Measurements from ENCODE around the gene NUSAP1. TPM values are rescaled to one million over a fixed set of nuclear protein-coding genes. Genes with fewer than 3 reads are reported as not detected.

Gene NUSAP1
- total RNA-seq, 1 experiment from 2014 or later = 178 TPM

DNA sequence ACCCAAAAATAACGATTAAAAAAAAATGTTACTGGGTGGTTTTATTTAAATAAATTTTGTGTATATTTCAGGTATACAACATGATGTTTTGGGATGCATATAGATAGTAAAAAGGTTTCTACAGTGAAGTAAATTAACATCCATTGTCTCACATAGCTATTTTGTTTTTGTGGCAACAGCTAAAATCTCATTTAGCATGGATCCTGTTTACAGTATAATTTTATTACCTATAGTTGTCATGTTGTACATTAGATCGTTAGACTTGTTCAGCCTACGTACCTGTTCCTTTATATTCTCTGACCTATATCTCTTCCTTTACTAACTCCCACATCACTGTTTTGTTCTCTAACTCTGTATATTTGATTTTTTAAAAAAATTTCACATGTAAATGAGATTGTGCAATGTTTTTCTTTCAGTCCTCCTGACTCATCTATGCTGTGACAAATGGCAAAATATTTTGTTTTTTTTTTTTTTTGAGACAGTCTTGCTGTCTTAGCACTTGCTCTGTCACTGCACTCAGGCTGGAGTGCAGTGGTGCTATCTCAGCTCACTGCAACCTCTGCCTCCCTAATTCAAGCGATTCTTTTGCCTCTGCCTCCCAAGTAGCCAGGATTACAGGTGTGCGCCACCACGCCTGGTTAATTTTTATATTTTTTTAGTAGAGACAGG is 45.9 kb upstream of the NUSAP1 start:
- Histone ChIP-seq H3K36me3 (ENCODE audit: low read depth, low read length) (peaks cover 39% of the 10 kb centered on the region), H3K9ac (ENCODE audit: low read length) (no peak overlapping the region), H3K9me2 (replicated peaks; ENCODE audit: low read length) (no peaks in the 10 kb centered on the region), H2AFZ (ENCODE audit: low read length) (no peak overlapping the region), H3K4me1 (ENCODE audit: insufficient read depth, low read length) (peaks cover 27% of the 10 kb centered on the region), H3K27ac (ENCODE audit: low read length) (no peak overlapping the region), H3K79me2 (ENCODE audit: low read length) (peaks cover 49% of the 10 kb centered on the region), H3K27me3 (ENCODE audit: low read length) (no peaks in the 10 kb centered on the region), H3F3A (ENCODE audit: low read length, unreplicated experiment) (no peaks in the 10 kb centered on the region), H3K4me3 (ENCODE audit: low read length) (no peak overlapping the region), H3K9me3 (ENCODE audit: low read length) (no peaks in the 10 kb centered on the region), H3K4me2 (ENCODE audit: low read length) (no peak overlapping the region), H4K20me1 (ENCODE audit: low read length) (peaks cover 12% of the 10 kb centered on the region)
- ChIA-PET POLR2A (ENCODE audit: unreplicated experiment) (no interaction called here), CTCF (no interaction called here)
- intact Hi-C loops (cut with micrococcal nuclease) = no loop called here
- ATAC-seq (no peak), DNase-seq (peak; percentile 38)
- TF ChIP-seq EZH2phosphoT487 (IDR thresholded peaks at IDR 0.05; ENCODE audit: borderline replicate concordance, low read length) = no peak
- no peak for TF ChIP-seq EZH2 (IDR thresholded peaks at IDR 0.05; ENCODE audit: low read length, unreplicated experiment)
- TF ChIP-seq, protein P1, sequence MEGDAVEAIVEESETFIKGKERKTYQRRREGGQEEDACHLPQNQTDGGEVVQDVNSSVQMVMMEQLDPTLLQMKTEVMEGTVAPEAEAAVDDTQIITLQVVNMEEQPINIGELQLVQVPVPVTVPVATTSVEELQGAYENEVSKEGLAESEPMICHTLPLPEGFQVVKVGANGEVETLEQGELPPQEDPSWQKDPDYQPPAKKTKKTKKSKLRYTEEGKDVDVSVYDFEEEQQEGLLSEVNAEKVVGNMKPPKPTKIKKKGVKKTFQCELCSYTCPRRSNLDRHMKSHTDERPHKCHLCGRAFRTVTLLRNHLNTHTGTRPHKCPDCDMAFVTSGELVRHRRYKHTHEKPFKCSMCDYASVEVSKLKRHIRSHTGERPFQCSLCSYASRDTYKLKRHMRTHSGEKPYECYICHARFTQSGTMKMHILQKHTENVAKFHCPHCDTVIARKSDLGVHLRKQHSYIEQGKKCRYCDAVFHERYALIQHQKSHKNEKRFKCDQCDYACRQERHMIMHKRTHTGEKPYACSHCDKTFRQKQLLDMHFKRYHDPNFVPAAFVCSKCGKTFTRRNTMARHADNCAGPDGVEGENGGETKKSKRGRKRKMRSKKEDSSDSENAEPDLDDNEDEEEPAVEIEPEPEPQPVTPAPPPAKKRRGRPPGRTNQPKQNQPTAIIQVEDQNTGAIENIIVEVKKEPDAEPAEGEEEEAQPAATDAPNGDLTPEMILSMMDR (conservative IDR thresholded peaks at IDR 0.05; ENCODE audit: low read depth, low read length) = no peak
- BruUV-seq (replicated peaks) = no TSS peak

DNA sequence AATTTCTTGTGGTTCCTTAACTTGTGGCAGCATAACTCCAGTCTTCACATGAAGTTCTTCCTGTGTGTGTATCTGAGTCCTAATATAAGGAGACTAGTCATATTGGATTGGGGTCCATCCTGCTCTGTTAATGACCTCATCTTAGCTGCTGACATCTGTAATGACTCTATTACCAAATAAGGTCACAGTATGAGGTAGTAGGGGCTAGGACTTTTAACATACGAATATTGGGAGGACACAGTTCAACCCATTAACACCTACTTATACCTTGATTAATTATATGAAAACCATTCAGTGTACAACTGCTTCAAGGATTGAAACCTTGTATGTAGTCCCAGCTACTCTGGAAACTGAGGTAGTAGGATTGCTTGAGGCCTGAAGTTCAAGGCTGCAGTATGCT is 44.2 kb upstream of the NUSAP1 start:
- no peaks in the 10 kb centered on the region for H3K9me3 ChIP-seq (ENCODE audit: low read length)
- TF ChIP-seq EZH2phosphoT487 (IDR thresholded peaks at IDR 0.05; ENCODE audit: borderline replicate concordance, low read length) = no peak
- TF ChIP-seq, protein P1 (conservative IDR thresholded peaks at IDR 0.05; ENCODE audit: low read depth, low read length) = no peak
- no peaks in the 10 kb centered on the region for H3K9me2 ChIP-seq (replicated peaks; ENCODE audit: low read length)
- peaks cover 16% of the 10 kb centered on the region for H3K4me1 ChIP-seq (ENCODE audit: insufficient read depth, low read length)
- no peaks in the 10 kb centered on the region for H3K27me3 ChIP-seq (ENCODE audit: low read length)
- no peak overlapping the region for H3K9ac ChIP-seq (ENCODE audit: low read length)
- POLR2A ChIA-PET (ENCODE audit: unreplicated experiment) = no interaction called here
- H3F3A ChIP-seq (ENCODE audit: low read length, unreplicated experiment) = no peaks in the 10 kb centered on the region
- intact Hi-C loops (cut with micrococcal nuclease) = no loop called here
- H3K79me2 ChIP-seq (ENCODE audit: low read length) = peaks cover 49% of the 10 kb centered on the region
- no peak overlapping the region for H3K27ac ChIP-seq (ENCODE audit: low read length)
- no peak overlapping the region for H3K4me3 ChIP-seq (ENCODE audit: low read length)
- CTCF ChIA-PET = interaction anchor here (0.6 kb wide), 1 partner anchor 12 kb away, joined by 4 read pairs; no protein-coding TSS in a partner anchor
- H3K36me3 ChIP-seq (ENCODE audit: low read depth, low read length) = peaks cover 39% of the 10 kb centered on the region
- ATAC-seq (no peak), DNase-seq (no peak)
- BruUV-seq (replicated peaks) = no TSS peak
- no peak overlapping the region for H3K4me2 ChIP-seq (ENCODE audit: low read length)
- H2AFZ ChIP-seq (ENCODE audit: low read length) = no peak overlapping the region
- peaks cover 12% of the 10 kb centered on the region for H4K20me1 ChIP-seq (ENCODE audit: low read length)

DNA sequence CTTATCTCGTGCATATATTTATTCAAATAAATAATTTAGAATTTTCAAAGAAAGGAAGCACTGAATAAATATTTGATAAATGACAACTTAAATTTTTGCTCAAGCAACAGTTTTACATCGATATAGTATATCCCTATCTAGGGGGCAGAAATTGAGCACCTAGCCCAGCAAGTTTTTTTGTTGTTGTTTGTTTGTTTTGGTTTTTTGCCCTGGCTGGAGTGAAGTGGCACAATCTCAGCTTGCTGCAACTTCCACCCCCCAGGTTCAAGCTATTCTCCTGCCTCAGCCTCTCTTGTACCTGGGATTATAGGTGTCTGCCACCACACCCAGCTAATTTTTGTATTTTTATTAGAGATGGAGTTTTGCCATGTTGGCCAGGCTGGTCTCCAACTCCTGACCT is 42.7 kb upstream of the NUSAP1 start:
- no peaks in the 10 kb centered on the region for H3K9me2 ChIP-seq (replicated peaks; ENCODE audit: low read length)
- no peak overlapping the region for H3K27ac ChIP-seq (ENCODE audit: low read length)
- H3K4me2 ChIP-seq (ENCODE audit: low read length) = no peak overlapping the region
- intact Hi-C loops (cut with micrococcal nuclease) = no loop called here
- H3K4me3 ChIP-seq (ENCODE audit: low read length) = no peak overlapping the region
- peaks cover 37% of the 10 kb centered on the region for H3K79me2 ChIP-seq (ENCODE audit: low read length)
- peaks cover 15% of the 10 kb centered on the region for H3K4me1 ChIP-seq (ENCODE audit: insufficient read depth, low read length)
- no peak overlapping the region for H2AFZ ChIP-seq (ENCODE audit: low read length)
- TF ChIP-seq, protein P1 (conservative IDR thresholded peaks at IDR 0.05; ENCODE audit: low read depth, low read length) = no peak
- no peak for TF ChIP-seq EZH2 (IDR thresholded peaks at IDR 0.05; ENCODE audit: low read length, unreplicated experiment)
- no peak for TF ChIP-seq EZH2phosphoT487 (IDR thresholded peaks at IDR 0.05; ENCODE audit: borderline replicate concordance, low read length)
- no TSS peak for BruUV-seq (replicated peaks)
- DNase-seq (no peak), ATAC-seq (no peak)
- H3K36me3 ChIP-seq (ENCODE audit: low read depth, low read length) = peaks cover 39% of the 10 kb centered on the region
- no peak overlapping the region for H3K9ac ChIP-seq (ENCODE audit: low read length)
- ChIA-PET POLR2A (ENCODE audit: unreplicated experiment) (no interaction called here), CTCF (no interaction called here)
- no peaks in the 10 kb centered on the region for H3K9me3 ChIP-seq (ENCODE audit: low read length)
- peaks cover 11% of the 10 kb centered on the region for H4K20me1 ChIP-seq (ENCODE audit: low read length)
- no peaks in the 10 kb centered on the region for H3F3A ChIP-seq (ENCODE audit: low read length, unreplicated experiment)
- no peaks in the 10 kb centered on the region for H3K27me3 ChIP-seq (ENCODE audit: low read length)

Measured in PC-3 (cell line).